Spleen (tissue), 7 donors: ENCODE results near the gene THUMPD3.

Experiments used
- CTCF ChIP-seq, 11 experiments: fragments of 200-600 bp in 7 of 11; fragments of 450-650 bp in 4 of 11; sonication (generic) in 4 of 11; IDR thresholded peaks in 8 of 11; conservative IDR thresholded peaks in 3 of 11; 1 replicate in 7 of 11; 2 replicates in 4 of 11; pipeline versions ENCODE4 v1.4.0 to v1.8.0; 2016 to 2021; ENCODE audit warnings: antibody characterized with exemption in 11 of 11, inconsistent platforms in 4 of 11, mild to moderate bottlenecking in 1 of 11
- POLR2A ChIP-seq, 3 donors: fragments of 450-650 bp; IDR thresholded peaks; one replicate each; pipeline ENCODE4 v1.5.1; 2017; ENCODE audit warnings: antibody characterized with exemption in 3 of 3, mild to moderate bottlenecking in 1 of 3
- POLR2AphosphoS5 ChIP-seq, 3 donors: sonication (generic); formaldehyde crosslinking; IDR thresholded peaks; one replicate each; pipeline ENCODE4 v1.5.1; 2017; ENCODE audit warnings: antibody characterized with exemption in 3 of 3
- donor health status: DM: no; HTN: no; CAD: no; lungs with moderate emphysema.
- donor health status: DM: no; HTN: no; CAD: no.
- donor health status: DM: no; HTN: no; CAD: no.

GRCh38 chr3:9340472-9340902, 22.4 kb upstream of the THUMPD3 start:
- TF ChIP-seq POLR2A (IDR thresholded peaks at IDR 0.05) (no peak), CTCF (IDR thresholded peaks at IDR 0.05 in 8 of 11, conservative IDR thresholded peaks at IDR 0.05 in 3 of 11) (no peak), POLR2AphosphoS5 (IDR thresholded peaks at IDR 0.05) (no peak)
